ENCODE measurements around the gene LAMTOR2. TPM values are rescaled to one million over a fixed set of nuclear protein-coding genes. Genes with fewer than 3 reads are reported as not detected.

LAMTOR2 gene
- total RNA-seq, 1 experiment from 2014 or later: 61.7 TPM

GRCh38 chr1:156104065-156104810 is 49.7 kb downstream of the LAMTOR2 start:
- DNase-seq (ENCODE audit: low read depth, low spot score): no peak

GRCh38 chr1:156104861-156105832 is 50.6 kb downstream of the LAMTOR2 start:
- in situ Hi-C loops (cut with HindIII; ENCODE audit: low pct_unique_long_range_greater_than_20kb, low sequenced_read_pairs): no loop called here
- no peak for DNase-seq (ENCODE audit: low read depth, low spot score)

More at GRCh38 chr1:156104065-156104810, 49.7 kb downstream of the LAMTOR2 start:
- in situ Hi-C loops (cut with HindIII; ENCODE audit: low pct_unique_long_range_greater_than_20kb, low sequenced_read_pairs): no loop called here

- no peak for DNase-seq (ENCODE audit: low read depth, low spot score)
Measured at GRCh38 chr1:156106624-156107488, 52.3 kb downstream of the LAMTOR2 start.

DNA sequence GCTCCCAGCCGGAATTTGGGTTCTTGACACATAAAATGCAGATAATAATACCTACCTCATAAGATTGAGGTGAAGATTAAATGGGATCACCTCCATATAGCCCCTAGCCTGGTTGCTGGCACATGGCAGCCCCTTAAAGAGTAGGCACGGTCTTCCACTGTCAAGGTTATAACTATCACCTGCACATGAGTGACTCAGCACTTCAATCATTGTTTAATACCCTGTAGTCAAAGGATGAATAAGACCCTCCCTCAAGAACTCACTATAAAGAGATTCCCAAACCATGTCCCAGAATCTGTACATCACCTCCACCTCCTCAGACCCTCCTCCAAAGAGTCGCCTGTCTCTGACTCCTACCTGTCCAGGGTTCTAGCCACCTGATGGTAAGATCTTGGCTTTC is 53.5 kb downstream of the LAMTOR2 start:
- DNase-seq (ENCODE audit: low read depth, low spot score): no peak
- in situ Hi-C loops (cut with HindIII; ENCODE audit: low pct_unique_long_range_greater_than_20kb, low sequenced_read_pairs): no loop called here

More at GRCh38 chr1:156106624-156107488, 52.3 kb downstream of the LAMTOR2 start:
- in situ Hi-C loops (cut with HindIII; ENCODE audit: low pct_unique_long_range_greater_than_20kb, low sequenced_read_pairs): no loop called here

Other genes with a start within 250 kb of the LAMTOR2 start
- 15.9 and 16.7 TPM in 2 replicates for gene GON4L, start 197.6 kb upstream of the LAMTOR2 start, total RNA-seq (2014; rRNA removed; shearing (Covaris generic))
- 1.9 and 2.2 TPM in 2 replicates for gene SYT11, start 195.2 kb upstream of the LAMTOR2 start, total RNA-seq (2014; rRNA removed; shearing (Covaris generic))
- gene RIT1, start 143.4 kb upstream of the LAMTOR2 start, total RNA-seq (2014; rRNA removed; shearing (Covaris generic)): 18.2 and 21.6 TPM in 2 replicates
- gene KHDC4, start 120.4 kb upstream of the LAMTOR2 start, total RNA-seq (2014; rRNA removed; shearing (Covaris generic)): 28.1 and 32.1 TPM in 2 replicates
- gene RXFP4, start 113.1 kb upstream of the LAMTOR2 start, total RNA-seq (2014; rRNA removed; shearing (Covaris generic)): not detected in 2 replicates
- gene ARHGEF2, start 76.2 kb upstream of the LAMTOR2 start, total RNA-seq (2014; rRNA removed; shearing (Covaris generic)): 96.1 and 101 TPM in 2 replicates
- gene SSR2, start 33.8 kb upstream of the LAMTOR2 start, total RNA-seq (2014; rRNA removed; shearing (Covaris generic)): 350 and 401 TPM in 2 replicates
- gene UBQLN4, start 984 bp upstream of the LAMTOR2 start, total RNA-seq (2014; rRNA removed; shearing (Covaris generic)): 22.7 and 23.3 TPM in 2 replicates
- gene RAB25, start 6.4 kb downstream of the LAMTOR2 start, total RNA-seq (2014; rRNA removed; shearing (Covaris generic)): not detected in 2 replicates
- gene MEX3A, start 27.7 kb downstream of the LAMTOR2 start, total RNA-seq (2014; rRNA removed; shearing (Covaris generic)): 3.0 and 3.4 TPM in 2 replicates
- 515 and 576 TPM in 2 replicates for gene LMNA, start 59.9 kb downstream of the LAMTOR2 start, total RNA-seq (2014; rRNA removed; shearing (Covaris generic))
- gene SEMA4A, start 98.8 kb downstream of the LAMTOR2 start, total RNA-seq (2014; rRNA removed; shearing (Covaris generic)): 0.11 and 1.3 TPM in 2 replicates
- 26.0 and 26.6 TPM in 2 replicates for gene SLC25A44, start 139.3 kb downstream of the LAMTOR2 start, total RNA-seq (2014; rRNA removed; shearing (Covaris generic))
- 60.3 and 64.4 TPM in 2 replicates for gene PMF1, start 158.2 kb downstream of the LAMTOR2 start, total RNA-seq (2014; rRNA removed; shearing (Covaris generic))
- gene BGLAP, start 187.4 kb downstream of the LAMTOR2 start, total RNA-seq (2014; rRNA removed; shearing (Covaris generic)): 0.48 TPM in 1 of 2 replicates, not detected in the other
- 0.13 and 0.32 TPM in 2 replicates for gene PAQR6, start 193.3 kb downstream of the LAMTOR2 start, total RNA-seq (2014; rRNA removed; shearing (Covaris generic))
- 77.5 and 80.5 TPM in 2 replicates for gene SMG5, start 228.0 kb downstream of the LAMTOR2 start, total RNA-seq (2014; rRNA removed; shearing (Covaris generic))
- 0.96 and 1.0 TPM in 2 replicates for gene TMEM79, start 229.5 kb downstream of the LAMTOR2 start, total RNA-seq (2014; rRNA removed; shearing (Covaris generic))
- gene GLMP, start 240.9 kb downstream of the LAMTOR2 start, total RNA-seq (2014; rRNA removed; shearing (Covaris generic)): 408 and 450 TPM in 2 replicates
- gene VHLL, start 244.5 kb downstream of the LAMTOR2 start, total RNA-seq (2014; rRNA removed; shearing (Covaris generic)): 0.27 TPM in 1 of 2 replicates, not detected in the other